Motor neuron (in vitro differentiated cells): Measurements from ENCODE around the gene PAXIP1. TPM values are rescaled to one million over a fixed set of nuclear protein-coding genes. Genes with fewer than 3 reads are reported as not detected.
"Not testable (repeated sequence)": the region's sequence is repeated elsewhere in the genome, so short reads cannot be mapped to it uniquely, and the experiment has no call there.

Experiments used
- ATAC-seq, 8 experiments: fragments of 200-7000 bp; cut with Tn5 transposase; replicated peaks in 6 of 8; 2 replicates each; pipeline ENCODE4 v1.8.0; 2021; ENCODE audit warnings: mild to moderate bottlenecking in 8 of 8, moderate library complexity in 8 of 8
- H3K27ac ChIP-seq, 2 donors: fragments of 250-450 bp; sonication (Bioruptor Pico); 2 replicates each; pipeline ENCODE4 v1.9.0; 2021; ENCODE audit warnings: antibody characterized with exemption in 2 of 2, mild to moderate bottlenecking in 2 of 2, moderate library complexity in 1 of 2
- H3K4me1 ChIP-seq, 2 donors: fragments of 250-450 bp; sonication (Bioruptor Pico); replicated peaks in 1 of 2; 2 replicates each; pipeline ENCODE4 v1.6.1; 2021; ENCODE audit warnings: antibody characterized with exemption in 2 of 2, mild to moderate bottlenecking in 2 of 2, moderate library complexity in 1 of 2
- H3K4me3 ChIP-seq, 5 donors: fragments of 250-450 bp; sonication (Bioruptor Pico); 2 replicates each; pipeline ENCODE4 v1.9.0; 2021; ENCODE audit warnings: antibody characterized with exemption in 5 of 5, mild to moderate bottlenecking in 5 of 5, moderate library complexity in 4 of 5
- WGBS, 10 experiments: fragments of 450-650 bp; shearing (Covaris generic); methylation state at CpG; one replicate each; pipeline ENCODE4 v1.0.0; 2022; 5-methylcytosine and 5-hydroxymethylcytosine counted together
- in situ Hi-C, 9 experiments: fragments of 400-800 bp; cut with MboI; loops; one replicate each; pipeline ENCODE4 v1.15.0; 2021; ENCODE audit warnings: low sequenced_read_pairs in 9 of 9, low pct_unique_long_range_greater_than_20kb in 2 of 9; ENCODE audit not compliant: unreplicated experiment in 9 of 9
- total RNA-seq, 8 experiments: library from RNA; unstranded; fragments of 300-600 nt; gene quantifications; 2 replicates each; pipeline versions ENCODE4 v1.2.3 to v1.2.4, GENCODE V29; 2022

The PAXIP1 gene
- total RNA-seq, 8 experiments from 2014 or later, result 4.9 to 30.6 (median 8.7) TPM

DNA sequence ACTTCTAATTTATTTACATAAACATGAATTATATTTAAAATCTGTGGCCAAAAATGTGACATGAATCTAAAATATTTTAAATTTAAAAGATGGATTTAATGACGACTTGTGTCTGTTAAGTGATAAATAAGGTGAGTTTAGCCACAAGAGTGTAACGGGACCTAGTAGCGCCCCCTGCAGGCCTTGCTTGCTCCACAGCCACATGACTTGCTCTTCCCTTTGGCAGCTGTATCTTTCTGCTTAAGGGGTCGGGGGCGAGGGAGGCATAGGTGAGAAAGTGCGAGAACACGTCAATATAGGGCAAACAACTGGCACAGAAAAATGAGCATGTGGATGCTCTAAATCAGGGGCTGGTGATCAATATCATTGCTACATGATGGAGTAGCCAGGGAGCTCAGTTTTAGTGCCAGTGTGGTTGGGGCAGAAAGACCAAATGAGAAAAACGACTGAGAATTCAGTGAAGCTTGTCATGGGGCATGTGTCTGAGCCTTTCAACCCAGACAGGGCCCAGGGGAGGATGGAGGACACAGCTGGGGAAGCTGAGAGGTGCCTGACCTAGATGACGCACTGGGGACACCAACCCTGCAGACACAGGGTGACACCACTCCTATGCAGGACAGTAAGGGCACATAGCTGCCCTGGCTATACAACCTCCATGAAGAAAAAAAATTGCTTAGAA lies 49.8 kb downstream of the PAXIP1 start:
- Histone ChIP-seq H3K4me3 (no peak overlapping the region), H3K27ac (no peak overlapping the region), H3K4me1 (no peaks in the 10 kb centered on the region)
- in situ Hi-C loops, result no loop called here
- 16 to 90% (median 67%) methylated on average over 2 to 8 of the region's 9 CpGs for WGBS, 10 experiments
- peak in 3 of 8 experiments; percentile 27 to 73 (median 56) for ATAC-seq

- in situ Hi-C loops, result no loop called here
- ATAC-seq, result peak in 1 of 8 experiments; percentile 54
- no peaks in the 10 kb centered on the region for H3K4me1 ChIP-seq
- H3K27ac ChIP-seq, result no peak overlapping the region
- 67 to 100% (median 100%) methylated on average over 1 to 2 of the region's 2 CpGs; no CpG with 5 or more reads in 5 of the 10 experiments for whole genome bisulfite sequencing, 10 experiments
- H3K4me3 ChIP-seq, result no peak overlapping the region
Observed at GRCh38 chr7:154950960-154951359, 52.0 kb downstream of the PAXIP1 start.

DNA sequence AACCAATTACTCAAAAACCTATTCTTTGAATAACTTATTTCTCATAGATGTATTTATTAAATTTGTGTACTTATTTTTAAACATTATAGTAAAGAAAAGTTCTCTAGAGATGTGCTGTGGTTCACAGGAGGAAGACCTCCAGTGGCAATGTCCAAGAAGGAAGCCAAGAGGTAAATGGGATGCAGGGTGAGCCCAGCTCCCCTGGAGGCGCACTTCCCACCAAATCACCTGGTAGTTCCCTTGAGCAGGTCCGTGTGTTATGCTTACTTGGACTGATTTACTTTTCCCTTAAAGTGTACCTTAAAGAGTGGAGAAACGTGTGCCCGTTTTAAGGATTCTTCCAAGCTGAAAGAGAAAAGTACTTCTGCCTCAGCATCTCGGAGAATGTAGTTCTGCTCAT lies 55.3 kb downstream of the PAXIP1 start:
- in situ Hi-C loops, result loop anchor here in 1 of 9 experiments (25.0 kb wide), 1 partner anchor 815 kb away; no protein-coding TSS in a partner anchor
- WGBS, 10 experiments, result 60 to 100% (median 84%) methylated on average over 1 to 5 of the region's 5 CpGs; no CpG with 5 or more reads in 3 of the 10 experiments
- Histone ChIP-seq H3K4me1 (no peaks in the 10 kb centered on the region), H3K4me3 (no peak overlapping the region), H3K27ac (no peak overlapping the region)
- no peak for ATAC-seq

DNA sequence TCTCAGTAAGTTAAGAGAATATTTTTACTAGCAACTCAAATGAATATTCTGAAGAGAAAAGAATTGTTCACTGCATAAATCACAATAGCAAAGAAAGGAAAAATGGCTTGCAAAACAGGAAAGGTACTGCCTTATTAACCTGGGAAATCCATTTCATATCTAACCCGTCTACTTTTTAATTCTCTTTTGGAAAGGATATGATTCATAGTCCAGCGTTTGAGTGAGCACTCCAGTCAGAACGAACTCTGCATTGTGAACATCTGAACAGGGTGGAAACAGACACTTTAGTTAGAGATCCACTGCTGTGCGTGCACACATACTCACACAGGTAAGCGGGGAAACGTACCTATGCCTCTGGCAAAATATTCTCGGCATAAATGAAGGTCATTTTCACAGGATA lies 56.8 kb downstream of the PAXIP1 start:
- no peak for ATAC-seq
- in situ Hi-C loops, result loop anchor here in 1 of 9 experiments (25.0 kb wide), 1 partner anchor 816 kb away; no protein-coding TSS in a partner anchor
- Histone ChIP-seq H3K4me1 (no peaks in the 10 kb centered on the region), H3K4me3 (no peak overlapping the region), H3K27ac (no peak overlapping the region)
- 76 to 100% (median 98%) methylated on average over 3 to 6 of the region's 7 CpGs; no CpG with 5 or more reads in 1 of the 10 experiments for WGBS, 10 experiments

GRCh38 chr7:154943906-154944305 lies 59.0 kb downstream of the PAXIP1 start:
- no peaks in the 10 kb centered on the region for H3K4me1 ChIP-seq
- no peak for ATAC-seq
- no peak overlapping the region for H3K4me3 ChIP-seq
- no peak overlapping the region for H3K27ac ChIP-seq
- in situ Hi-C loops, result loop anchor here in 1 of 9 experiments (25.0 kb wide), 1 partner anchor 818 kb away; no protein-coding TSS in a partner anchor
- 68 to 100% (median 82%) methylated on average over 2 to 9 of the region's 9 CpGs; no CpG with 5 or more reads in 4 of the 10 experiments for WGBS, 10 experiments

GRCh38 chr7:154942691-154943090 lies 60.2 kb downstream of the PAXIP1 start:
- in situ Hi-C loops, result loop anchor here in 1 of 9 experiments (25.0 kb wide), 1 partner anchor 820 kb away; no protein-coding TSS in a partner anchor
- Histone ChIP-seq H3K4me3 (no peak overlapping the region), H3K4me1 (no peaks in the 10 kb centered on the region), H3K27ac (no peak overlapping the region)
- no peak for ATAC-seq
- WGBS, 10 experiments, result 44 to 100% (median 95%) methylated on average over 1 to 2 of the region's 2 CpGs

DNA sequence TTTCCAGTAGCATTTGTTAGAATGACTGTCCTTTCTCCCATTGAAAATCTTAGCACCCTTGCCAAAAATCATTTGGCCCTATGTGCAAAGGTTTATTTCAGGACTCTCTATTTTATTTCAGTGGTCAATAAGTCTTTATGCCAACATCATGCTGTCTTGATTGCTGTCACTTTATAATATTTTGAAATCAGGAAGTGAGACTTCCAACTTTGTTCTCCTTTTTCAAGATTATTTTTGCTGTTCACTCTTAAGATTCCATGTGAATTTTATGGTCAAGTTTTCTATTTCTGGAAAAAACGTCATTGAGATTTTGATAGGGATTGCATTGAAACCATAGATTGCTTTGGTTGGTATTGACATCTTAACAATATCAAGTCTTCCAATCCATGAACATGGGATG lies 65.1 kb downstream of the PAXIP1 start:
- in situ Hi-C loops, result loop anchor here in 1 of 9 experiments (25.0 kb wide), 1 partner anchor 824 kb away; no protein-coding TSS in a partner anchor

GRCh38 chr7:154934353-154934952 lies 68.5 kb downstream of the PAXIP1 start:
- in situ Hi-C loops, result loop anchor here in 1 of 9 experiments (25.0 kb wide), 1 partner anchor 828 kb away; no protein-coding TSS in a partner anchor
- ATAC-seq, result not testable (repeated sequence)

More for the DNA sequence above, 65.1 kb downstream of the PAXIP1 start:
- Histone ChIP-seq H3K4me1 (no peaks in the 10 kb centered on the region), H3K27ac (no peak overlapping the region), H3K4me3 (no peak overlapping the region)
- no peak for ATAC-seq
- 0 to 100% (median 41%) methylated on average over 1 of the region's 1 CpG; no CpG with 5 or more reads in 1 of the 10 experiments for WGBS, 10 experiments

GRCh38 chr7:154931906-154932305 lies 71.0 kb downstream of the PAXIP1 start:
- no peak overlapping the region for H3K4me3 ChIP-seq
- no peaks in the 10 kb centered on the region for H3K4me1 ChIP-seq
- H3K27ac ChIP-seq, result no peak overlapping the region
- in situ Hi-C loops, result loop anchor here in 1 of 9 experiments (25.0 kb wide), 1 partner anchor 830 kb away; no protein-coding TSS in a partner anchor
- WGBS, 10 experiments, result 67 to 100% (median 89%) methylated on average over 1 to 2 of the region's 2 CpGs; no CpG with 5 or more reads in 1 of the 10 experiments
- no peak for ATAC-seq

More at GRCh38 chr7:154934353-154934952, 68.5 kb downstream of the PAXIP1 start:
- H3K4me3 ChIP-seq, H3K27ac ChIP-seq, H3K4me1 ChIP-seq: not testable (repeated sequence)
- WGBS, 10 experiments, result 43 to 83% (median 70%) methylated on average over 1 to 4 of the region's 5 CpGs; no CpG with 5 or more reads in 1 of the 10 experiments

GRCh38 chr7:154929006-154929726 lies 73.8 kb downstream of the PAXIP1 start:
- Histone ChIP-seq H3K4me3 (no peak overlapping the region), H3K4me1 (no peaks in the 10 kb centered on the region), H3K27ac (no peak overlapping the region)
- in situ Hi-C loops, result loop anchor here in 2 of 9 experiments (10.0 to 25.0 kb wide), 2 partner anchors 416 to 833 kb away; no protein-coding TSS in a partner anchor
- 20 to 97% (median 80%) methylated on average over 1 to 7 of the region's 9 CpGs; no CpG with 5 or more reads in 3 of the 10 experiments for WGBS, 10 experiments
- ATAC-seq, result peak in 3 of 8 experiments; percentile 28 to 45 (median 34)

DNA sequence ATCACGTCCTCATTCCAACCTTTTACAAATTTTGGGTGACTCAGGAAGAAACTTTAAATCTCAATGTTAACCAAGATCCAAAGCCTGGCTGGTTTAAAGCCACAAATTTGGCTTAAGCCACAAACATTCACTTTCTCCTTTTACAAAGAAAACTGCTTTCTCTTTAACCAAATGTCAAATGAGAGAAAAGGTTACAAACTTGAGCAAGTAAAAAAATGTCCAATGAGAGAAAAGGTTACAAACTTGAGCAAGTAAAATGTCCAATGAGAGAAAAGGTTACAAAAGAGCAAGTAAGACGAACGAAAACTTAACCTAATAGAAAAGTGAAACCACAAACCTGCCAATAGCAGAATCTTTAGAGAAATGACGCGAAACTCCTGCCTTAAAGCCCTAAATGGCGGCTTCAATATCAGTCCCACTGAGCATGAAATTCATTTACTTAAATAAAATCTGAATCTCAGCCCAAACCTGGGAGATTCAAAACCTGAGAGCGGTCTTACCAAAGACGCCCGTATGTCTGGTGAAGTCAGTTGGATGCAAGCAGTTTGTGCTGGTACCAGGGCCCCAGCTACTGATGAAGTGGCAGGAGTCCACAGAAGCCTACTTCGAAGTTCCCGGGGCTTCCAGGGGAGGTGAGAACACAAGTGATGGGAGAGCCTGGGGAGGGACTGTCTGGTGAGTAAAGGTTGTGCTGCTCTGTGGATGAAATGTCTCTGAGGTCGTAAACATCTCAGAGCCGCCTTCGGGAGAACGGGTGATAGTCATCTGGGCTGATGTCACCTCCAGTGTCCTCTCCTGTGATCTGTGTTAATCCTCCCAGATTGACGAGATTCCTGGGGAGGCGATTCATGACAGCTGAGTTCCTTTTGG lies 74.6 kb downstream of the PAXIP1 start:
- Histone ChIP-seq H3K27ac (no peak overlapping the region), H3K4me3 (no peak overlapping the region), H3K4me1 (no peaks in the 10 kb centered on the region)
- WGBS, 10 experiments, result 0 to 78% (median 62%) methylated on average over 3 to 14 of the region's 17 CpGs; no CpG with 5 or more reads in 1 of the 10 experiments
- in situ Hi-C loops, result loop anchor here in 2 of 9 experiments (10.0 to 25.0 kb wide), 2 partner anchors 416 to 834 kb away; no protein-coding TSS in a partner anchor
- peak in 3 of 8 experiments; percentile 80 to 82 (median 81) for ATAC-seq
